H9 (cell line): ENCODE results near the gene COASY. TPM values are rescaled to one million over a fixed set of nuclear protein-coding genes. Genes with fewer than 3 reads are reported as not detected.

Experiments used
- DNase-seq: peaks from one replicate; pipeline ENCODE4 v3.0.0-alpha.2; 2017
- H2AFZ ChIP-seq: one replicate; pipeline ENCODE4 v1.6.1; 2013; ENCODE audit warnings: mild to moderate bottlenecking, low read length, control low read depth, moderate library complexity
- H2AK5ac ChIP-seq: 2 replicates; pipeline ENCODE4 v1.6.1; 2013; ENCODE audit warnings: low read length, control low read depth, mixed read lengths; ENCODE audit not compliant: insufficient read length
- H2BK120ac ChIP-seq: one replicate; pipeline ENCODE4 v1.6.1; 2013; ENCODE audit warnings: low read depth, mild to moderate bottlenecking, low read length, control low read depth, inconsistent platforms; ENCODE audit not compliant: poor library complexity, severe bottlenecking
- H2BK12ac ChIP-seq: 2 replicates; pipeline ENCODE4 v1.6.1; 2013; ENCODE audit warnings: low read length, control low read depth, mixed read lengths, low read depth; ENCODE audit not compliant: insufficient read length
- H2BK15ac ChIP-seq: 2 replicates; pipeline ENCODE4 v1.6.1; 2013; ENCODE audit warnings: low read depth, low read length, control low read depth
- H2BK20ac ChIP-seq: one replicate; pipeline ENCODE4 v1.6.1; 2013; ENCODE audit warnings: low read depth, mild to moderate bottlenecking, low read length, control low read depth, inconsistent platforms; ENCODE audit not compliant: poor library complexity, severe bottlenecking
- H2BK5ac ChIP-seq: 2 replicates; pipeline ENCODE4 v1.6.1; 2013; ENCODE audit warnings: low read length, control low read depth, mixed read lengths; ENCODE audit not compliant: insufficient read length
- H3K14ac ChIP-seq: 2 replicates; pipeline ENCODE4 v1.6.1; 2013; ENCODE audit warnings: low read length, control low read depth; ENCODE audit not compliant: insufficient read depth
- H3K18ac ChIP-seq: 2 replicates; pipeline ENCODE4 v1.6.1; 2013; ENCODE audit warnings: low read depth, mild to moderate bottlenecking, mixed read lengths, low read length, control low read depth; ENCODE audit not compliant: insufficient read length
- H3K23ac ChIP-seq: 2 replicates; pipeline ENCODE4 v1.6.1; 2013; ENCODE audit warnings: low read length, control low read depth, mixed read lengths, low read depth; ENCODE audit not compliant: insufficient read length
- H3K23me2 ChIP-seq: 2 replicates; pipeline ENCODE4 v1.6.1; 2013; ENCODE audit warnings: low read depth, mild to moderate bottlenecking, mixed read lengths, low read length, control low read depth; ENCODE audit not compliant: insufficient read length, poor library complexity, severe bottlenecking
- H3K27ac ChIP-seq: 2 replicates; pipeline ENCODE4 v1.5.1; 2013; ENCODE audit warnings: low read length, control low read depth, mixed read lengths, low read depth; ENCODE audit not compliant: insufficient read length
- H3K27me3 ChIP-seq: 2 replicates; pipeline ENCODE4 v1.6.1; 2013; ENCODE audit warnings: low read length, control low read depth, inconsistent platforms; ENCODE audit not compliant: insufficient read depth
- H3K4ac ChIP-seq: 2 replicates; pipeline ENCODE4 v1.6.1; 2013; ENCODE audit warnings: low read depth, mild to moderate bottlenecking, control low read depth, inconsistent platforms, low read length, moderate library complexity
- H3K4me1 ChIP-seq: 2 replicates; pipeline ENCODE4 v1.6.1; 2013; ENCODE audit warnings: low read length, control low read depth, inconsistent platforms; ENCODE audit not compliant: insufficient read depth
- H3K4me2 ChIP-seq: 2 replicates; pipeline ENCODE4 v1.6.1; 2013; ENCODE audit warnings: low read length, control low read depth, mixed read lengths; ENCODE audit not compliant: insufficient read length, insufficient read depth
- H3K56ac ChIP-seq: 2 replicates; pipeline ENCODE4 v1.6.1; 2013; ENCODE audit warnings: low read depth, mild to moderate bottlenecking, mixed read lengths, low read length, control low read depth; ENCODE audit not compliant: insufficient read length
- H3K79me1 ChIP-seq: 2 replicates; pipeline ENCODE4 v1.6.1; 2013; ENCODE audit warnings: low read depth, mild to moderate bottlenecking, moderate library complexity, low read length, control low read depth, inconsistent platforms; ENCODE audit not compliant: insufficient read depth, poor library complexity, severe bottlenecking
- H3K79me2 ChIP-seq: 2 replicates; pipeline ENCODE4 v1.6.1; 2013; ENCODE audit warnings: low read length, control low read depth, inconsistent platforms; ENCODE audit not compliant: insufficient read depth
- H3K9ac ChIP-seq: 2 replicates; pipeline ENCODE4 v1.6.1; 2013; ENCODE audit warnings: low read length, control low read depth, mixed read lengths; ENCODE audit not compliant: insufficient read length; ENCODE audit errors: extremely low read depth
- H3K9me3 ChIP-seq: one replicate; pipeline ENCODE4 v1.6.1; 2013; ENCODE audit warnings: low read depth, low read length, inconsistent platforms; ENCODE audit not compliant: control insufficient read depth
- H3T11ph ChIP-seq: one replicate; pipeline ENCODE4 v1.6.1; 2013; ENCODE audit warnings: mild to moderate bottlenecking, low read length, control low read depth, inconsistent platforms
- H4K20me1 ChIP-seq: one replicate; pipeline ENCODE4 v1.6.1; 2013; ENCODE audit not compliant: control insufficient read depth, insufficient read length, insufficient read depth
- H4K5ac ChIP-seq: 2 replicates; pipeline ENCODE4 v1.6.1; 2013; ENCODE audit warnings: low read depth, mild to moderate bottlenecking, mixed read lengths, low read length, control low read depth; ENCODE audit not compliant: insufficient read length
- H4K8ac ChIP-seq: replicated peaks from 2 replicates; pipeline ENCODE4 v1.6.1; 2013; ENCODE audit warnings: low read length, control low read depth, mixed read lengths, low read depth; ENCODE audit not compliant: insufficient read length
- H4K91ac ChIP-seq: 2 replicates; pipeline ENCODE4 v1.6.1; 2013; ENCODE audit warnings: low read depth, mild to moderate bottlenecking, moderate library complexity, mixed read lengths, low read length, control low read depth; ENCODE audit not compliant: insufficient read length
- H3K27ac Mint-ChIP-seq, 3 experiments: 2 replicates in 2 of 3; 3 replicates in 1 of 3; pipeline ENCODE4 v1.8.0; 2020 to 2021; ENCODE audit warnings: mixed read lengths in 3 of 3, mild to moderate bottlenecking in 1 of 3, moderate library complexity in 1 of 3
- H3K27me3 Mint-ChIP-seq: 2 replicates; pipeline ENCODE4 v1.8.0; 2021; ENCODE audit warnings: low read depth, mild to moderate bottlenecking, moderate library complexity, mixed read lengths
- H3K36me3 Mint-ChIP-seq, 3 experiments: 2 replicates in 2 of 3; 3 replicates in 1 of 3; pipeline ENCODE4 v1.8.0; 2020 to 2021; ENCODE audit warnings: low read depth in 3 of 3, mixed read lengths in 3 of 3; ENCODE audit not compliant: insufficient read depth in 1 of 3
- H3K4me1 Mint-ChIP-seq, 2 experiments: 2 replicates each; pipeline ENCODE4 v1.8.0; 2020; ENCODE audit warnings: mixed read lengths in 2 of 2
- H3K4me3 Mint-ChIP-seq, 2 experiments: 2 replicates in 1 of 2; 3 replicates in 1 of 2; pipeline ENCODE4 v1.8.0; 2020 to 2021; ENCODE audit warnings: mild to moderate bottlenecking in 2 of 2, mixed read lengths in 2 of 2, moderate library complexity in 1 of 2
- H3K9me3 Mint-ChIP-seq, 2 experiments: 2 replicates in 1 of 2; 3 replicates in 1 of 2; pipeline ENCODE4 v1.8.0; 2020; ENCODE audit warnings: mild to moderate bottlenecking in 2 of 2, mixed read lengths in 2 of 2, moderate library complexity in 1 of 2
- CTCF ChIP-seq: fragments of 200-600 bp; sonication (generic); conservative IDR thresholded peaks from 3 replicates; pipeline ENCODE4 v1.8.0; 2021; ENCODE audit warnings: antibody characterized with exemption, mild to moderate bottlenecking
- WGBS: extraction: QIAGEN DNeasy Blood & Tissue Kit; methylation state at CpG from one replicate; pipeline ENCODE4 v1.1.7; 2013; ENCODE audit warnings: missing lambda C conversion rate, low lambda C conversion rate, mixed read lengths; ENCODE audit not compliant: insufficient read length; ENCODE audit errors: extremely low coverage; 5-methylcytosine and 5-hydroxymethylcytosine counted together
- total RNA-seq: library from RNA; stranded (reverse); gene quantifications from 2 replicates; pipeline ENCODE4 v1.2.1, GENCODE V29; 2021

COASY gene
- total RNA-seq, 1 experiment from 2014 or later, result 84.1 TPM

- H3K27me3 Mint-ChIP-seq, result no peaks in the 10 kb centered on the region
- Histone ChIP-seq H2BK20ac (no peak overlapping the region), H3K27ac (no peak overlapping the region), H4K91ac (no peak overlapping the region), H2BK12ac (no peak overlapping the region), H3K23ac (no peak overlapping the region), H3K4me1 (no peaks in the 10 kb centered on the region), H3K9ac (no peak overlapping the region), H2AK5ac (no peak overlapping the region), H3T11ph (no peak overlapping the region), H3K79me1 (peaks cover 3% of the 10 kb centered on the region), H3K4me2 (no peak overlapping the region), H3K27me3 (no peaks in the 10 kb centered on the region), H3K14ac (no peak overlapping the region), H2AFZ (no peak overlapping the region), H3K4ac (no peak overlapping the region), H3K9me3 (no peaks in the 10 kb centered on the region), H2BK15ac (no peak overlapping the region), H4K5ac (no peak overlapping the region), H3K18ac (no peak overlapping the region), H3K56ac (no peak overlapping the region), H3K23me2 (no peaks in the 10 kb centered on the region), H4K8ac (no peak overlapping the region), H2BK120ac (no peak overlapping the region), H3K79me2 (no peaks in the 10 kb centered on the region; the same call in 1 of the 2 replicates), H4K20me1 (no peaks in the 10 kb centered on the region), H2BK5ac (no peak overlapping the region)
- H3K4me3 Mint-ChIP-seq, result no peak overlapping the region
- TF ChIP-seq CTCF, result no peak
- peaks cover 2 to 10% (median 3%) of the 10 kb centered on the region in 3 experiments; a peak in 4 of 7 replicates for H3K36me3 Mint-ChIP-seq
- H3K27ac Mint-ChIP-seq, result no peak overlapping the region; a peak in 1 of 7 replicates
- H3K9me3 Mint-ChIP-seq, result no peaks in the 10 kb centered on the region
- no peaks in the 10 kb centered on the region for H3K4me1 Mint-ChIP-seq
- no CpG with 5 or more reads among the region's 2 CpGs for WGBS
- DNase-seq, result no peak
Observed at GRCh38 chr17:42598905-42599304, 37.0 kb downstream of the COASY start.
